Glomerular visceral epithelial cell (primary cell): ENCODE results near the gene IFNAR1.

Experiments
- DNase-seq: peaks from one replicate; pipeline ENCODE4 v3.0.0-alpha.2; 2016; ENCODE audit errors: extremely low spot score

Gene IFNAR1

DNA sequence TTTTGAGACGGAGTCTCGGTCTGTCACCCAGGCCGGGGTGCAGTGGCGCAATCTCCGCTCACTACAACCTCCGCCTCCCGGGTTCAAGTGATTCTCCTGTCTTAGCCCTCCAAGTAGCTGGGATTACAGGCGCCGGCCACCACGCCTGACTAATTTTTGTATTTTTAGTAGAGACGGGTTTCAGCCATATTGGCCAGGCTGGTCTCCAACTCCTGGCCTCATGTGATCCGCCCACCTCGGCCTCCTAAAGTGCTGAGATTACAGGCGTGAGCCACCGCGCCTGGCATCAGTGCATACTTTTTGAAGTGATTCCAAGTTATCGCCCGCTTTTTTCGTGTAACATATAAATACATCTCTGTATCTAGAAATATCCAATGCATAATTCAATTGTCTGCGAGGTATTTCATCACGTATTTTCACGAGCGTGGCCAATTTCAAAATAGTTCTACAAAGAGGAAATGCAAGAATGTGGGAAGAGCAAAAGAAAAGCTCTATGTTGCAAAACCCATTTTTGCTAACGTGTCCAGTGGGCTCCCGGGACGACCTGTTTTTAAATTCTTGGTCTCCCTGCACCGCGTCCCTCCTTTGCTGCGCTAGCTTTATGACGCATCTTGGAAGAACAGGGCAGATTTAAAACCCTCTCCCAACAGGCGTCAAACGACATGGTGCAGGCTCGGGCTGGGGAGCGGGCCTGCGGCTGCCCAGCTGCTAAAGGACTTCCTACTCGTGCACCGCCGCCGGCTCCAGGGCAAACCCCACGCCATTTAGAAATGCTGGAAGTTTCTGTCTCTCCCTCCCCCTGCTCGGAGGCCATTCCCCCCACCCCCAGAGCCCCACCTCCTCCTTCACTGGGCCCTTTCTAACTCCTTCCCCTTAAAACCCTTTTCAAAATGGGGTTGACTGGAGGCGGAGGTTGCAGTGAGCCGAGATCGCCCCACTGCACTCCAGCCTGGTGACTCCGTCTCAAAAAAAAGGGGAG is 77.5 kb downstream of the IFNAR1 start:
- peak; percentile 47 for DNase-seq

- DNase-seq, result peak; percentile 69
These were observed 78.5 kb downstream of the IFNAR1 start, which contains the start of gene IFNGR2 for GRCh38 chr21:33403128-33403785. Gene IFNGR2 (plus strand): TSS chr21:33403413. CDS start chr21:33403544, 131 bp downstream.

- DNase-seq, result peak; percentile 53
These were observed 79.2 kb downstream of the IFNAR1 start for GRCh38 chr21:33403786-33404585.

GRCh38 chr21:33406493-33406892 is 81.7 kb downstream of the IFNAR1 start:
- no peak for DNase-seq
